GM10266 (cell line): ENCODE measurements around the gene THAP12.
"Not testable (repeated sequence)": the region's sequence is repeated elsewhere in the genome, so short reads cannot be mapped to it uniquely, and the experiment has no call there.

Experiments
- DNase-seq: peaks from one replicate; pipeline ENCODE4 v3.0.0; 2012; ENCODE audit errors: extremely low spot score
- TF ChIP-seq, protein P1 (sequence below): IDR thresholded peaks from 2 replicates; pipeline ENCODE4 v1.5.1; 2012; ENCODE audit warnings: mild to moderate bottlenecking, low read depth; ENCODE audit not compliant: control insufficient read depth, insufficient read depth; ENCODE audit errors: missing control alignments

Gene THAP12

DNA sequence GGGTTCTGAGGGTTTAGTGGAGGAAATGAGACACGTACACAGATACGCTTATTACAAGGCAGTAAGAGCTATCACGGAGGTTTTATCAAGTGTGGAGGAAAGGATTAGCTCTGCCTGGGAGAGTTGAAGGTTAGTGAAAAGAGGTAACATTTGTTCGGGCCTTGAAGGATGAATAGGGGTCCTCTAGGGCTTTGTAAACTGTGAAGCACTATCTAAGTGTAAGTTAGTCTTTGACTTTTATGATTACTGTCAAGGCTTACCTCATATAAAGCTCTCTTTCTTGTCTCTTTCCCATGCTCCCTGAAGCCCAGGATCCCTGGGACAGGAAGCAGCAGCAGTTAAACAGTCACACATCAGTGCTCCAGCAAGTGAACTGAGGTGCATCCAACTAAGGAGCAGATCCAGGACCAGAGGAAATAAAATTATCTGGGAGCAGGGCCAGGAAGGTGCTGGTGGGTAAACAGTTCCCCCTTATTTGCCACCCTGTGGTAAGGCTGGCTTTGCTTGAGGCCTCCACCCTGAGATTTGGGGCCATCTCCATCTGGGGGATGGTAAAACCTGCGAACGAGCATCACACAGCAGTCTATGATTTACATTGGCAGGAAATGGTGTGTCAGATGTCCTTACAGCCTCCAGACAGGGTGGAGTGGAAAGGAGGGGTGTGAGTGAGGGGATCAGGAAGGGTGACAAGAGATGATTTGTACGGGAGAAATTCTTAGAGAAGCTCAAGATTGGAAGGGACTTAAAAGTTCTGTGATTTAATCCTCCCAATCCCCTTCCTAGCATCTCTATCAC, 27.4 kb upstream of the THAP12 start:
- TF ChIP-seq, protein P1, sequence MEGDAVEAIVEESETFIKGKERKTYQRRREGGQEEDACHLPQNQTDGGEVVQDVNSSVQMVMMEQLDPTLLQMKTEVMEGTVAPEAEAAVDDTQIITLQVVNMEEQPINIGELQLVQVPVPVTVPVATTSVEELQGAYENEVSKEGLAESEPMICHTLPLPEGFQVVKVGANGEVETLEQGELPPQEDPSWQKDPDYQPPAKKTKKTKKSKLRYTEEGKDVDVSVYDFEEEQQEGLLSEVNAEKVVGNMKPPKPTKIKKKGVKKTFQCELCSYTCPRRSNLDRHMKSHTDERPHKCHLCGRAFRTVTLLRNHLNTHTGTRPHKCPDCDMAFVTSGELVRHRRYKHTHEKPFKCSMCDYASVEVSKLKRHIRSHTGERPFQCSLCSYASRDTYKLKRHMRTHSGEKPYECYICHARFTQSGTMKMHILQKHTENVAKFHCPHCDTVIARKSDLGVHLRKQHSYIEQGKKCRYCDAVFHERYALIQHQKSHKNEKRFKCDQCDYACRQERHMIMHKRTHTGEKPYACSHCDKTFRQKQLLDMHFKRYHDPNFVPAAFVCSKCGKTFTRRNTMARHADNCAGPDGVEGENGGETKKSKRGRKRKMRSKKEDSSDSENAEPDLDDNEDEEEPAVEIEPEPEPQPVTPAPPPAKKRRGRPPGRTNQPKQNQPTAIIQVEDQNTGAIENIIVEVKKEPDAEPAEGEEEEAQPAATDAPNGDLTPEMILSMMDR, result no peak
- DNase-seq, result no peak

DNA sequence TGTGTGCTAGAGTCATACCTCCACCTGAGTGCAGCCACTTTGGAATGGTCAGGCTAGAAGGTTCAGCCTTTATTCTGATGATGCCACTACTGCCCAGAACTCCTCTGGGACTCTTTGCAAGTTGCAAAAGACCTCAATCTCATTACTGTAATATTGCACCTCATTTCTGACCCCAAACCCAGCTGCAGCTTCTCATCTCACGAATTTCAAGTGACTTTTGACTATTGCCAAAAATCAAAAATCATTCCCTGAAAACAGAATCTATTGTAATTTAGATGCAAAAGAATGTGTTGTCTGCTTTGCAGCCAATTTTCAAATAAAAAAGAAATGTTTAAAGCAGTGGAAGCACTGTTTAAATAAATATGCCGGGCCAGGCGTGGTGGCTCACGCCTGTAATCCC, 25.4 kb upstream of the THAP12 start:
- TF ChIP-seq, protein P1, result no peak
- DNase-seq, result no peak

DNA sequence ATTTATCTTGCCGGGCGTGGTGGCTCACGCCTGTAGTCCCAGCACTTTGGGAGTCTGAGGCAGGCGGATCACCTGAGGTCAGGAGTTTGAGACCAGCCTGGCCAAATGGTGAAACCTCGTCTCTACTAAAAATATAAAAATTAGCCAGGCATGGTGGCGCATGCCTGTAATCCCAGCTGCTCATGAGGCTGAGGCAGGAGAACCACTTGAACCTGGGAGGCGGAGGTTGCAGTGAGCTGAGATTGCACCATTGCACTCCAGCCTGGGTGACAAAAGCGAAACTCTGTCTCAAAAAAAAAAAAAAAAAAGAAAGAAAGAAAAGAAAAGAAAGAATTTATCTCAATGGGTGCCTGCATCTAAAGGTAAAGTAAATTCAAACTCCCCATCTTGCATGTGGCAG, 20.6 kb upstream of the THAP12 start:
- not testable (repeated sequence) for DNase-seq

GRCh38 chr11:76400967-76401366, 20.0 kb upstream of the THAP12 start:
- TF ChIP-seq, protein P1, result no peak
- no peak for DNase-seq

DNA sequence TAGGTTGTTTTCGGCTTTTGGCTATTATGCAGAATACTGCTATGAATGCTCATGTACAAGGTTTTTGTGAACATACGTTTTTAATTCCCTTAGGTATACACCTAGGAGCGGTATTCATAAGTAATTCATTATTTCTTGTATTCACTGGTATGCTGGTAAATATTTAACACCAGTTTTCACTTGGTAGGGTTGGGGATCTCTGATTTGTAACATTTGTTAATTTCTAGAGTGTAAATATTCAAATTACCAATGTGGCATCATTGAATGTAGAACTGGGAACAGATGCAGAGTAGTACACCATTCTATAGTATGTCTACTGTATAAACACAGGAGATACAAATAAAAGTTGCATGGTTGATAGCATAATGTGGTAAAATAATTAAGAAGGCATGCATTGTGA, 16.5 kb upstream of the THAP12 start:
- no peak for DNase-seq
- TF ChIP-seq, protein P1, result no peak

GRCh38 chr11:76395296-76395695, 14.4 kb upstream of the THAP12 start:
- no peak for DNase-seq
- TF ChIP-seq, protein P1, result no peak

- DNase-seq, result no peak
- TF ChIP-seq, protein P1, result no peak
These were observed 13.5 kb upstream of the THAP12 start for GRCh38 chr11:76394411-76394810.

DNA sequence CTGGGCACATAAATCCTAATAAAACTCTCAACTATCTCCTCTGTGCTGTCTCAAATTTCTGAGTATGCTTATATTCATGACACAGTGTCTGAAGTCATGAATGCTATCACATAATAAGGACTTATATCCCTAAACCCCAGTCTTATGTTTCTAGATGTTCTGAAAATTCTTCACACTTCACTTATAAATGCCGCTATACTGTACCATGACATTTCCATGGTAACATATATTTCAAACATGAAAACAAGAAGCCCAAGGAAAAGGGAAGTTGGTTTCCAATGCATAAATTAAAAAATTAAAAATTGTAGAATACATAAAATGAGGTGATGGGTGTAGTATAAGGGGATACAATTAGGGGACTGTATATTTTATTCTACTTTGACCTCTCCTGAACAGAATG, 11.9 kb upstream of the THAP12 start:
- DNase-seq, result no peak

More for the DNA sequence above, 11.9 kb upstream of the THAP12 start:
- TF ChIP-seq, protein P1, result no peak
